Caco-2 (cell line): ENCODE data around the gene NSUN2. TPM values are rescaled to one million over a fixed set of nuclear protein-coding genes. Genes with fewer than 3 reads are reported as not detected.

Experiments
- BruUV-seq: library from RNA; stranded (reverse); fragments of 400-500 nt; replicated peaks from 2 replicates; lab custom pipeline; 2021; lab: Mats Ljungman, UMichigan
- CTCF ChIA-PET: fragments of 300-600 bp; sonication (Branson Sonifier 250); formaldehyde crosslinking; loops from one replicate; lab custom pipeline; 2022; ENCODE audit warnings: antibody characterized with exemption; lab: Charles Lee
- POLR2A ChIA-PET: fragments of 300-600 bp; sonication (Branson Sonifier 250); formaldehyde crosslinking; loops from one replicate; lab custom pipeline; 2022; ENCODE audit warnings: antibody characterized with exemption; lab: Charles Lee
- DNase-seq, 2 experiments: peaks; one replicate each; pipeline versions ENCODE4 v3.0.0 to v3.0.0-alpha.2; 2020 to 2022
- H3K27me3 ChIP-seq: replicated peaks from 2 replicates; pipeline ENCODE4 v1.6.0; 2011; ENCODE audit warnings: low read length; ENCODE audit not compliant: control insufficient read depth, insufficient read depth
- H3K36me3 ChIP-seq: 2 replicates; pipeline ENCODE4 v1.5.1; 2011; ENCODE audit warnings: low read length; ENCODE audit not compliant: control insufficient read depth, insufficient read depth
- H3K4me1 ChIP-seq: fragments of 250-450 bp; sonication (Bioruptor Pico); 2 replicates; pipeline ENCODE4 v1.5.1; 2020; ENCODE audit warnings: mild to moderate bottlenecking
- H3K4me3 ChIP-seq: 2 replicates; pipeline ENCODE4 v1.5.1; 2011; ENCODE audit warnings: low read depth, mild to moderate bottlenecking, control low read depth, low read length
- H3K9me3 ChIP-seq: fragments of 250-450 bp; sonication (Bioruptor Pico); 2 replicates; pipeline ENCODE4 v1.5.1; 2020; ENCODE audit warnings: mild to moderate bottlenecking, moderate library complexity
- H3K27ac Mint-ChIP-seq: one replicate; pipeline ENCODE4 v1.8.0; 2022; ENCODE audit warnings: mixed read lengths; ENCODE audit not compliant: unreplicated experiment
- H3K27me3 Mint-ChIP-seq: one replicate; pipeline ENCODE4 v1.8.0; 2022; ENCODE audit warnings: mixed read lengths; ENCODE audit not compliant: insufficient read depth, unreplicated experiment
- H3K36me3 Mint-ChIP-seq: one replicate; pipeline ENCODE4 v1.8.0; 2022; ENCODE audit warnings: mild to moderate bottlenecking, mixed read lengths; ENCODE audit not compliant: insufficient read depth, unreplicated experiment
- H3K4me1 Mint-ChIP-seq: one replicate; pipeline ENCODE4 v1.8.0; 2022; ENCODE audit warnings: low read depth, mixed read lengths; ENCODE audit not compliant: unreplicated experiment
- H3K4me3 Mint-ChIP-seq: one replicate; pipeline ENCODE4 v1.8.0; 2022; ENCODE audit warnings: mild to moderate bottlenecking, moderate library complexity, mixed read lengths; ENCODE audit not compliant: unreplicated experiment
- H3K9me3 Mint-ChIP-seq: one replicate; pipeline ENCODE4 v1.8.0; 2022; ENCODE audit warnings: mixed read lengths; ENCODE audit not compliant: unreplicated experiment
- CTCF ChIP-seq, 2 experiments: fragments of 200-600 bp in 1 of 2; IDR thresholded peaks; 1 replicate in 1 of 2; 2 replicates in 1 of 2; pipeline versions ENCODE4 v1.5.1 to v1.8.0; 2011 to 2022; ENCODE audit warnings: antibody characterized with exemption in 1 of 2, control low read depth in 1 of 2, inconsistent platforms in 1 of 2, low read depth in 1 of 2, low read length in 1 of 2, mild to moderate bottlenecking in 1 of 2, moderate library complexity in 1 of 2; ENCODE audit not compliant: insufficient read depth in 1 of 2, severe bottlenecking in 1 of 2, unreplicated experiment in 1 of 2
- intact Hi-C: fragments of 100-400 bp; cut with micrococcal nuclease; formaldehyde crosslinking; loops from one replicate; pipeline ENCODE4 v1.10.0; 2022; ENCODE audit not compliant: unreplicated experiment
- total RNA-seq: library from RNA; stranded (reverse); gene quantifications from 2 replicates; pipeline ENCODE4 v1.2.3, GENCODE V29; 2022

Gene NSUN2
- total RNA-seq, 1 experiment from 2014 or later = 93.8 TPM

GRCh38 chr5:6644794-6645241 is 12.0 kb upstream of the NSUN2 start:
- Mint-ChIP-seq H3K27ac (no peak overlapping the region), H3K4me1 (no peaks in the 10 kb centered on the region), H3K4me3 (no peak overlapping the region), H3K27me3 (no peaks in the 10 kb centered on the region), H3K9me3 (no peaks in the 10 kb centered on the region), H3K36me3 (peaks cover 5% of the 10 kb centered on the region)
- no peaks in the 10 kb centered on the region for H3K27me3 ChIP-seq
- TF ChIP-seq CTCF (IDR thresholded peaks at IDR 0.05; ENCODE audit: insufficient read depth in 1 of 2, low read depth in 1 of 2, low read length in 1 of 2, severe bottlenecking in 1 of 2, unreplicated experiment in 1 of 2) = no peak
- POLR2A ChIA-PET = no interaction called here
- CTCF ChIA-PET = no interaction called here
- DNase-seq = no peak
- no TSS peak for BruUV-seq
- no peaks in the 10 kb centered on the region for H3K36me3 ChIP-seq
- no peaks in the 10 kb centered on the region for H3K4me1 ChIP-seq
- intact Hi-C loops = no loop called here
- no peak overlapping the region for H3K4me3 ChIP-seq
- no peaks in the 10 kb centered on the region for H3K9me3 ChIP-seq

- POLR2A ChIA-PET = no interaction called here
- H3K4me3 Mint-ChIP-seq = no peak overlapping the region
- H3K27ac Mint-ChIP-seq = no peak overlapping the region
Measured at GRCh38 chr5:6642655-6643054, 9.8 kb upstream of the NSUN2 start.

GRCh38 chr5:6638236-6638635 is 5.4 kb upstream of the NSUN2 start:
- ChIA-PET CTCF (no interaction called here), POLR2A (no interaction called here)
- no TSS peak for BruUV-seq
- TF ChIP-seq CTCF (IDR thresholded peaks at IDR 0.05; ENCODE audit: insufficient read depth in 1 of 2, low read depth in 1 of 2, low read length in 1 of 2, severe bottlenecking in 1 of 2, unreplicated experiment in 1 of 2) = no peak
- intact Hi-C loops = no loop called here
- H3K4me3 ChIP-seq = no peak overlapping the region
- H3K9me3 ChIP-seq = no peaks in the 10 kb centered on the region
- Mint-ChIP-seq H3K4me1 (no peaks in the 10 kb centered on the region), H3K27me3 (no peaks in the 10 kb centered on the region), H3K36me3 (no peaks in the 10 kb centered on the region), H3K4me3 (no peak overlapping the region), H3K27ac (no peak overlapping the region), H3K9me3 (no peaks in the 10 kb centered on the region)
- no peak for DNase-seq
- no peaks in the 10 kb centered on the region for H3K4me1 ChIP-seq
- H3K36me3 ChIP-seq = no peaks in the 10 kb centered on the region
- no peaks in the 10 kb centered on the region for H3K27me3 ChIP-seq

More at GRCh38 chr5:6642655-6643054, 9.8 kb upstream of the NSUN2 start:
- Histone ChIP-seq H3K4me3 (no peak overlapping the region), H3K27me3 (no peaks in the 10 kb centered on the region), H3K9me3 (no peaks in the 10 kb centered on the region), H3K4me1 (no peaks in the 10 kb centered on the region), H3K36me3 (no peaks in the 10 kb centered on the region)
- intact Hi-C loops = no loop called here
- Mint-ChIP-seq H3K36me3 (peaks cover 5% of the 10 kb centered on the region), H3K9me3 (no peaks in the 10 kb centered on the region), H3K4me1 (no peaks in the 10 kb centered on the region), H3K27me3 (no peaks in the 10 kb centered on the region)
- TF ChIP-seq CTCF (IDR thresholded peaks at IDR 0.05; ENCODE audit: insufficient read depth in 1 of 2, low read depth in 1 of 2, low read length in 1 of 2, severe bottlenecking in 1 of 2, unreplicated experiment in 1 of 2) = no peak
- DNase-seq = no peak
- CTCF ChIA-PET = no interaction called here
- BruUV-seq = no TSS peak
